Adrenal gland (tissue), 12 donors: ENCODE results near the gene DTL. TPM values are rescaled to one million over a fixed set of nuclear protein-coding genes. Genes with fewer than 3 reads are reported as not detected.

Experiments used
- DNase-seq, 7 donors: peaks; one replicate each; pipeline ENCODE4 v3.0.0-alpha.2; 2019 to 2020
- H3K27ac ChIP-seq, 5 donors: fragments of 200-600 bp; sonication (generic) in 4 of 5; 1 replicate in 3 of 5; 2 replicates in 2 of 5; pipeline versions ENCODE4 v1.5.1 to v1.8.0; 2016 to 2020; ENCODE audit warnings: mild to moderate bottlenecking in 1 of 5
- H3K27me3 ChIP-seq: fragments of 200-600 bp; 2 replicates; pipeline ENCODE4 v1.8.0; 2021
- H3K36me3 ChIP-seq, 2 donors: fragments of 200-600 bp; replicated peaks in 1 of 2; 1 replicate in 1 of 2; 2 replicates in 1 of 2; pipeline versions ENCODE4 v1.5.1 to v1.8.0; 2018 to 2022
- H3K4me1 ChIP-seq, 2 donors: fragments of 200-600 bp; replicated peaks in 1 of 2; 1 replicate in 1 of 2; 2 replicates in 1 of 2; pipeline versions ENCODE4 v1.5.1 to v1.8.0; 2018 to 2021
- H3K4me3 ChIP-seq, 4 donors: fragments of 200-600 bp; sonication (generic) in 3 of 4; one replicate each; pipeline ENCODE4 v1.5.1; 2016 to 2018
- H3K9me3 ChIP-seq, 3 donors: fragments of 200-600 bp; sonication (generic) in 1 of 3; replicated peaks in 1 of 3; 1 replicate in 2 of 3; 2 replicates in 1 of 3; pipeline versions ENCODE4 v1.5.1 to v1.8.0; 2016 to 2021
- POLR2A ChIP-seq, 2 donors: fragments of 450-650 bp; IDR thresholded peaks; one replicate each; pipeline ENCODE4 v1.6.1; 2017; ENCODE audit warnings: antibody characterized with exemption in 2 of 2, mild to moderate bottlenecking in 2 of 2, moderate library complexity in 1 of 2
- WGBS, 4 donors: extraction: QIAGEN DNeasy Blood & Tissue Kit in 2 of 4; methylation state at CpG; one replicate each; pipeline versions ENCODE4 v1.1.5 to v1.1.7; 2013 to 2017; 5-methylcytosine and 5-hydroxymethylcytosine counted together
- intact Hi-C, 2 donors: fragments of 100-400 bp; cut with DNase I; formaldehyde crosslinking; loops; one replicate each; pipeline versions ENCODE4 v1.14.1 to v1.15.0; 2022 to 2023
- polyA plus RNA-seq, 3 donors: library from polyadenylated mRNA; stranded (reverse); fragments of 200-250 nt in 2 of 3; fragments of 350-450 nt in 1 of 3; fragmentation: Illumina TruSeq in 1 of 3; extraction: RNeasy Lipid Tissue Mini Kit (QIAGEN cat#74804) in 1 of 3; gene quantifications; one replicate each; pipeline ENCODE4 v1.2.3, GENCODE V29; 2013 to 2014
- total RNA-seq, 9 donors: library from RNA; depleted of rRNA in 4 of 9; stranded (reverse); fragments of >200 nt in 4 of 9; fragments of 120-200 nt in 1 of 9; fragmentation: NEBNext Ultra II Directional in 1 of 9; extraction: Animal tissue kit (Norgen Biotek cat#: 25700) in 1 of 9; gene quantifications; one replicate each; pipeline versions ENCODE4 v1.1.0 to v1.2.4, GENCODE V29; 2013 to 2023
- TF ChIP-seq, protein P1 (sequence below), 6 experiments: fragments of 450-650 bp in 4 of 6; fragments of 200-600 bp in 2 of 6; sonication (generic) in 1 of 6; IDR thresholded peaks; 1 replicate in 5 of 6; 2 replicates in 1 of 6; pipeline versions ENCODE4 v1.5.1 to v1.8.0; 2016 to 2021; ENCODE audit warnings: antibody characterized with exemption in 6 of 6, mild to moderate bottlenecking in 2 of 6, moderate library complexity in 1 of 6
- donor health status: healthy with polysubstance abuse.
- donor health status: Bipolar disorder and iron deficiency.
- donor health status: DM: yes; HTN: yes; CAD: no.
- donor health status: DM: no; HTN: no; CAD: no.
- donor health status: DM: no; HTN: no; CAD: no.
- donor health status: DM: yes; HTN: yes; CAD: no.

DTL gene
- total and polyA plus RNA-seq, 12 donors = 0.06 to 11.4 (median 0.66) TPM

DNA sequence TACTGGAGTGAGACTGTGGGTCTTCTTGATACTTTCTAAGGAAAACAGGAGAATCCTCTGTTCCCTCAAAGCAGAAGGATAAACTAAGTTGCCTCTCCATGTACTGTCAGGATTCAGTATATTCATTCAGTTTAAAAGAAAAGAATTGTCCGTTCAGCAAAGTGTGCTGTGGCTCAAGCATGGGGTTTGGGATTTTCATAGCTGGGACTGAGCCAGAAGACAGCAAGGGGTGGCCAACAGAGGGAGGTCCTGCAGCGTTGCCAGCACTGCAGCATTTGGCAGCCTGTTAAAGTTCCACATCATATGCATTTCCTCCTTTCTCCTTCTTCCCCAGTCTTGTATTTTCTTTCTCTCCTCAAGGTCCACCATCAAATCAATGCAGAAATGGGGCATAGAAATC, 75.1 kb downstream of the DTL start:
- 34 to 75% (median 58%) methylated on average over 2 of the region's 2 CpGs for WGBS, 4 donors
- no peaks in the 10 kb centered on the region for H3K4me1 ChIP-seq
- intact Hi-C loops = no loop called here
- H3K27ac ChIP-seq = no peak overlapping the region
- H3K36me3 ChIP-seq = no peaks in the 10 kb centered on the region
- H3K27me3 ChIP-seq = no peaks in the 10 kb centered on the region
- no peaks in the 10 kb centered on the region for H3K9me3 ChIP-seq
- DNase-seq = peak in 1 of 7 donors; percentile 16
- TF ChIP-seq POLR2A (IDR thresholded peaks at IDR 0.05) = no peak
- TF ChIP-seq, protein P1, sequence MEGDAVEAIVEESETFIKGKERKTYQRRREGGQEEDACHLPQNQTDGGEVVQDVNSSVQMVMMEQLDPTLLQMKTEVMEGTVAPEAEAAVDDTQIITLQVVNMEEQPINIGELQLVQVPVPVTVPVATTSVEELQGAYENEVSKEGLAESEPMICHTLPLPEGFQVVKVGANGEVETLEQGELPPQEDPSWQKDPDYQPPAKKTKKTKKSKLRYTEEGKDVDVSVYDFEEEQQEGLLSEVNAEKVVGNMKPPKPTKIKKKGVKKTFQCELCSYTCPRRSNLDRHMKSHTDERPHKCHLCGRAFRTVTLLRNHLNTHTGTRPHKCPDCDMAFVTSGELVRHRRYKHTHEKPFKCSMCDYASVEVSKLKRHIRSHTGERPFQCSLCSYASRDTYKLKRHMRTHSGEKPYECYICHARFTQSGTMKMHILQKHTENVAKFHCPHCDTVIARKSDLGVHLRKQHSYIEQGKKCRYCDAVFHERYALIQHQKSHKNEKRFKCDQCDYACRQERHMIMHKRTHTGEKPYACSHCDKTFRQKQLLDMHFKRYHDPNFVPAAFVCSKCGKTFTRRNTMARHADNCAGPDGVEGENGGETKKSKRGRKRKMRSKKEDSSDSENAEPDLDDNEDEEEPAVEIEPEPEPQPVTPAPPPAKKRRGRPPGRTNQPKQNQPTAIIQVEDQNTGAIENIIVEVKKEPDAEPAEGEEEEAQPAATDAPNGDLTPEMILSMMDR (IDR thresholded peaks at IDR 0.05) = no peak
- no peak overlapping the region for H3K4me3 ChIP-seq

DNA sequence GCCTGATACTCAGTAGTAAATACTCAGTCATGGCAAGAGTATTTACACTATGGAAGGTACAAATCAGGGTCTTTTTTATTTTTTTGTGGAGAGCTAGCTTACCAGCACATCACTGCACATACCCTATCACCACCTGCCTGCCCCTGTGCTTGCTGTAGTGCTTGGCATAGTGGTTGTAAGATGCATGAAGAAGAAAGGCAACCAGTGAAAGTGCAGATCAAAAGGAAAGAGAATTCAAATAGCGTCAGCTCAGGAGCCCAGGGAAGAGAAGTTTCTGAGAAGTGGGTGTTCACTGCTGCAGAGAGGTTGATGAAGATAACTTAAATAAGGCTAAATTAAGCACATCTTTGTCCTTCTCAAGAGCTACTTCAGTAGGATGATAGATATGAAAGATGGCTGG, 76.0 kb downstream of the DTL start:
- Histone ChIP-seq H3K27me3 (no peaks in the 10 kb centered on the region), H3K36me3 (no peaks in the 10 kb centered on the region), H3K27ac (no peak overlapping the region), H3K4me1 (no peaks in the 10 kb centered on the region), H3K9me3 (no peaks in the 10 kb centered on the region), H3K4me3 (no peak overlapping the region)
- intact Hi-C loops = no loop called here
- WGBS, 4 donors = 88 to 100% (median 99%) methylated on average over 1 of the region's 1 CpG
- no peak for DNase-seq
- TF ChIP-seq, protein P1 (IDR thresholded peaks at IDR 0.05) = no peak
- TF ChIP-seq POLR2A (IDR thresholded peaks at IDR 0.05) = no peak

DNA sequence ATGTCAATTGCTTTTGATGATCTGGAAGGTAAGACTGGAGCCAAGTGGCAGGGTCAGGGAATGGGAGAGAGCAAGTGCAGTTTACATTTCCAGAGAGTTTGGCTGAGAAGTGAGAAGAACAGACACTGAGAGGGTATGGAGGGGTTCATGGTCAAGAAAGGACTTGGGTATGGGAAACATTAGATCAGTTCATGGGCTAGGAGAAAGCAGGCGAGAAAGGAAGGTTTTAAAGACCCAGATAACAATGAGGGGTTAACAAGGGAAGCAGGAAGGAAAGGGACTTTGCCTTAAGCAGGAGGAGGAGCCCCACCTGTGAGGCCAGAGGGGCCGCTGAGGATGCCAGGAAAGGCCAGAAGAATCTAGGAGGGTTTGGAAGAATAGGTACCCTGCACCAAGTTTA, 78.2 kb downstream of the DTL start:
- H3K27me3 ChIP-seq = no peaks in the 10 kb centered on the region
- H3K4me1 ChIP-seq = no peaks in the 10 kb centered on the region
- no peaks in the 10 kb centered on the region for H3K36me3 ChIP-seq
- intact Hi-C loops = no loop called here
- no peak overlapping the region for H3K27ac ChIP-seq
- no peak for TF ChIP-seq POLR2A (IDR thresholded peaks at IDR 0.05)
- TF ChIP-seq, protein P1 (IDR thresholded peaks at IDR 0.05) = no peak
- DNase-seq = no peak
- WGBS, 4 donors = 91 to 96% (median 92%) methylated on average over 2 of the region's 2 CpGs
- no peaks in the 10 kb centered on the region for H3K9me3 ChIP-seq
- no peak overlapping the region for H3K4me3 ChIP-seq

DNA sequence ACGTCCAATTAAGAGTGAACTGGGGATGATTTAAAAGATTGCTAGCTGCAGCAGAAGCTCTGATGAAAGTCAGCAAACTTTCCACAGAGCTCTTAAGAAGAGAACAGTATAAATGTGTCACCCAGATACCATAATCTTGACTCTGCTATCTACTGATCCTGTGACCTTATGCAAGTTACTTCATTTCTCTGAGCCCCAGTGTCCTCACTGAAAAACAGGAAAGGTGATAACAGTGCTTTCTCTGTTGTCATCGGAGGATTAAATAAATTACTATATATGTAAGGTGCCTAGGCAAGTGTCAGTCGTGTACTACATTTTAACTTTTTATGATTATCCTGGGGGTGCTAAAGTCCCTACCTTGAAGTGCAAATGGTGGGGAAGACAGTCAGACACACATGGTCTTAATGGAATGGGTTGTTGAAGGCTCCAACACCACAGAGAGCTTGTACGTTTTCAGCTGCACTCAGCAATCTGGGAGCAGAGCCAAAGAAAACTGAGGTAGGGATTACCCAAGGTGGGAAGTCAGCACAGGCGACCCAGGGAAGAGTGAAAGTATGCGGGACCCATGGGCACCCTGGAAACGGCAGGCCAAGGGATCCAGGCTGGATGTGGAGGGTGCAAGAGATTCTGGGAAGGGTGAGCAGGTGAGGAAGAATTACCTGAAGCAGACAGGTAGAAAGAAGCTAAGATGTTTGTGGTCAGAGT, 82.8 kb downstream of the DTL start:
- intact Hi-C loops = no loop called here

More for the DNA sequence above, 82.8 kb downstream of the DTL start:
- Histone ChIP-seq H3K27me3 (no peaks in the 10 kb centered on the region), H3K9me3 (no peaks in the 10 kb centered on the region), H3K4me1 (no peaks in the 10 kb centered on the region), H3K27ac (no peak overlapping the region), H3K4me3 (no peak overlapping the region), H3K36me3 (no peaks in the 10 kb centered on the region)
- no peak for DNase-seq
- 65 to 80% (median 77%) methylated on average over 7 of the region's 7 CpGs for WGBS, 4 donors
- TF ChIP-seq POLR2A (IDR thresholded peaks at IDR 0.05) = no peak
- TF ChIP-seq, protein P1 (IDR thresholded peaks at IDR 0.05) = no peak
